VCaP (cell line): ENCODE results near the gene IFI27L2.

Experiments used
- H3K27ac ChIP-seq: fragments of 450-650 bp; 2 replicates; pipeline ENCODE4 v1.5.1; 2017
- CTCF ChIP-seq: fragments of 450-650 bp; conservative IDR thresholded peaks from 2 replicates; pipeline ENCODE4 v1.5.1; 2017; ENCODE audit warnings: mild to moderate bottlenecking, moderate library complexity

The IFI27L2 gene

DNA sequence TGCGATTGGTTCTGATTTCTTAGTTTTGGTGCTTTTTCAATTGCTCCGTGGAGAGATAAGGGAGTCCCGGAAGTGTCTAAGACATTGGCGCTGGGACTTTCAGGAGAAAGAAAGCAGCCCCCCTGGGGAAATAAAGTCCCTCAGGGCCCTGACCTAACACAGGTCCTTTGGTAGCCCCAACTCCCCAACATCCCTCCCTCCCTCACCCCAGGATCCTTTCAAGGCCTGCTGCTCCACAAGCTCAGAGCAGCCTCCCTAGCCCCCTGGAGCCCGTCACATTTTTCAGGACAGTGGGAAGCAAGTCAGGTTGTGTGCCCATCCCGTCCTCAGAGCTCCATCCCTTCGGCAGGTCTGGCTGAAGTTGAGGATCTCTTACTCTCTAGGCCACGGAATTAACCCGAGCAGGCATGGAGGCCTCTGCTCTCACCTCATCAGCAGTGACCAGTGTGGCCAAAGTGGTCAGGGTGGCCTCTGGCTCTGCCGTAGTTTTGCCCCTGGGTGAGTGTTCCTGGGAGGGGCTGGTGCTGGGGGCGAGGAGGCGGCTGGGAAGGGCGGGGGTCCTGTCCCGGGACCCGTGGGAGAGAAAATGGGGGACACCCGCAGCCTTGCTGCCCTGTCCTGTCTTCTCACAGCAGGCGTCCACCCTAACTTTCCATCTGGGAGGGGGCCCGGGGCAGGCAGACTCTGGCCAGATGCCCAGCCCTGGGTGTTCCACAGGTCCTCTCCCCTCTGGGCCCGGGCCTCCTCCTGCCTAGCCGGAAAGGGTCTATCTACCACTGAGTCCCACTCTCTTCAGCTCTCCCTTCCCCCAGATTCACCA lies 17.9 kb downstream of the IFI27L2 start:
- no peak for TF ChIP-seq CTCF
- H3K27ac ChIP-seq: no peak overlapping the region

DNA sequence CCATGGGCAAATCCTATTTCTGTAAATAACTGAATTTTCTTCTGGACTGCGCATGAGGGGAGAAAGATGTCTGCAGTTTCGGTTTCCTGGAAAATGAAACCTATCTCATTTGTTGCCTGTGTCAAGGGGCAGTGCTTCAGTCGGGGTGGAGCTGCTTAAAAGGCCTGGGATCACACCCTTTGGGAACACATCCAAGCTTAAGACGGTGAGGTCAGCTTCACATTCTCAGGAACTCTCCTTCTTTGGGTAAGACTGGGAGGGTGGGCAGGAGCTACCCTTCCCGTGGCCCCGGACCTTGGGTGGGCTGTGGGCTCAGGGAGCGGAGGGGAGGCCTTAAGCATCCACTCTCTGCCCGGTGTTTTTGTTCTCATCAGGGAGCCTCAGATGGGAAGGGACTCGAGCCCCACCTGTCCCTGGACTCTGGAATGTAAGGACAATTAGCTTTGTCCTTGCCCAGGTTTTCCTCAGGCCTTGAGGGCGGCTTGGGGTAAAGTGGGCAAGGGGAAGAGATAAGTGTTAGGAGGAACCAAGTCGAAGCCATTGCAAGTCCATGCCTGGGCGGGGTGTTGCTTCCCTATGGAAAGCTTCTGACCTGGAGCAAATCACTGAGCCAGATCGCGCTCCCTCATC lies 18.7 kb downstream of the IFI27L2 start, which contains the start of gene IFI27:
TSS of gene IFI27 (plus strand) at position 185 of the 630 bp plus-strand sequence.
- no peak within 1 kb of the TSS for H3K27ac ChIP-seq
- TF ChIP-seq CTCF: no peak

DNA sequence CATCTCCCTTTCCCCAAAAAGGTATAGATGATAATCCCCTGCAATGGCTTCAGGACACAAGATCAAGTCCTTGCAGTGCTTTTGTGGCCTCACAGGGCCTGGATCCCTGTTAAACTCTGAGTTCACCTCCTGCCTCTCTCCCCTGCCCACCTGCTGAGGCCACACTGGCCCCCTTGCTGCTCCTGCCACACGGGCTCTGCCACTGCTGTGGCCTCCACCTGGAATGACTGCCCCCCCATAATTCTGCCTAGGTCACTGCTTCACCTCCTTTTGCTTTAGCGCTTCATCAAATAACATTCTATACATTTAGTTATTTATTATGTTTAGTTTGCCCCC lies 19.5 kb downstream of the IFI27L2 start:
- no peak overlapping the region for H3K27ac ChIP-seq
- no peak for TF ChIP-seq CTCF

DNA sequence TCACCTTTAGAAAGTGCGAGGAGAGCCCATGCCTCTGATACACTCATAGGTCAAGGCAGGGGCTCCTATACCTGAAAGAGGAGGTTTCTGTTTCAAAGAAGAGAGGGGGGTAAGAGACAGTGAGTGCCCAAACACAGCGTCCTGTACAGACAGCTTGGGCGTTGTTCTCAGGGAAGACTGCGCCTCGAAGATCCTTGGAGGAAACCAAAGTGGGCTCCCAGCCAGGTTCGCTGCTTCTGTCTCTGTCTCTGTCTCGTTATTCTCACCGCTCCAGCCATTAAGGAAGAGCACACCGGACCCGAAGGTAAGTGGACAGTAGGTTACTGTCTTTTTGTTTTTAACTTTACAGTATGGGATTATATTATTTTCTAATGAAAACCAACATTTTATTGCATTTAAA lies 24.7 kb downstream of the IFI27L2 start:
- no peak overlapping the region for H3K27ac ChIP-seq
- no peak for TF ChIP-seq CTCF

DNA sequence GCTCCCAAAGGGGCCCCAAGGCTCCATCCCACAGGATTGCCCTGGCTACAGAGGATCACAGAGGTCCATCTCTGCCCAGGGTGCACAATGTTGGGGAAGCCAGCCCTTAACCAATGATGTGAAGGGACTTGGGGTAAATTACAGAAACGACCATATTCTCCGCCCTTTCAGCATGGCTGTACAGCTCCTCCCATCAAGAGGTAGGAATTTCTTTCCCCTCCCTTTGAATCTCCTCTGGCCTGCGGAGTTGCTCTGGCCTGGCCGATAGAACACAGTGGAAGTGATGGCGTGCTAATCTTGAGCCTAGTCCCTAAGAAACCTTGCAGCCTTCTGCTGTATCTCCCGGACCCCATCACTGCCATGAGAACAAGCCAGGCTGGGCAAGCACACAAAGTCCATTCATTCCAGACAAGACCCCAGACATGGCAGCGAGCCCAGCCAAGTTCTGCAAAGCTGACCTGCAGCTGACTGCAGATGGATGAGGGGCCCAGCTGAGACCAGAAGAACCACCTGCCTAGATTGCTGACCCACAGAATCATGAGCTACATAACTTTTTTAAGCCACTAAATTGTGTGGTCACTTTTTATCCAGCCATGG lies 25.8 kb downstream of the IFI27L2 start:
- TF ChIP-seq CTCF: no peak

GRCh38 chr14:94102768-94103482 lies 26.5 kb downstream of the IFI27L2 start:
- no peak for TF ChIP-seq CTCF

More for the DNA sequence above, 25.8 kb downstream of the IFI27L2 start:
- no peak overlapping the region for H3K27ac ChIP-seq

DNA sequence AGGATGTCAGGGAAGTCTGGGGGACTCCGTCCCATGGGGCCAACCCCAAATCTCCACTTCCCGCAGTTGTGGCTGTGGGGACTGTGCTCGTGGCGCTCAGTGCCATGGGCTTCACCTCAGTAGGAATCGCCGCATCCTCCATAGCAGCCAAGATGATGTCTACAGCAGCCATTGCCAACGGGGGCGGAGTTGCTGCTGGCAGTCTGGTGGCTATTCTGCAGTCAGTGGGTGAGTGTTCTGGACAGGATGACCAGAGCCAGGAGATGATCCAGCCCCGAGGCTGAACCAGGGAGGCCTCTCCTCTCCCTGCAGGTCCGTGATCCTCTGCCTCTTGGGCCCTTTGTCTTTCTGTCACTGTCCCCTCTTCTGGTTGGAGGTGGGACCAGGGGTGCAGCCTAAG lies 27.7 kb downstream of the IFI27L2 start:
- TF ChIP-seq CTCF: no peak
- no peak overlapping the region for H3K27ac ChIP-seq

More at GRCh38 chr14:94102768-94103482, 26.5 kb downstream of the IFI27L2 start:
- H3K27ac ChIP-seq: no peak overlapping the region
